ENCODE data around the gene AHRR.

Gene AHRR

DNA sequence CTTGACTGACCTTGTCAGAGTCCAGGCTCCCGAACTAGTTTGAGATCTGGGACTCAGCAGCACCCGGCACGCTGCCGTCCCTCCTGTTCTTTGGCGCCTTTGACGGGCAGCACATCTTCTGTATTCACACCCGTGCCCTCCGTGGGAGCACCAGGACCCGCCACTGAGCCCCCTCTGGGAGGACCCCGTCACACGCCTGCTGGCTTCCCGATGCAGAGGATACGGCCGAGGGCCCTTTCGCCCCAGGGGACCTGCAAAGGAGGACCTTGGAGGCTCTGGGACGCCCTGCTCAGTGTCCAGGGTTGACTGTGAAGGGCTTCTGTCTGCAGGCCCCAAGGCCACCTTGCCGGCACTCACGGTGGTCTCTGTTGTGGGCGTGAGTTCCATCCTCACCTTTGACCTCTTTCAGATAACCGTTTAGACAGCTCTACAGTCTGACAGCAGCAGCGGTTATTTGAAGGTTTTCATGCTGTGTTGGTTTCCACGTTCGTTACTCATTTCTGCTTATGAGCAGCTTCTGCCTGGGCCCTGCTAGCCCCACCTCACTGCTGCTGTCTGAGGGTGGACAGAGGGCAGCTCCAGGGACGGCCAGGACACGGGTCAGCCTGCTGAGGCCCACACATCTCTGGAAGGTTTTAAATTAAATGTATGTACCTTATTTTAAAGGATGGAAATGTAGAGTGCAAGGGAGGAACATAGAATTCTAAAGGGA is 108.9 kb downstream of the AHRR start:
- no peak for DNase-seq (ENCODE audit: low spot score)

DNA sequence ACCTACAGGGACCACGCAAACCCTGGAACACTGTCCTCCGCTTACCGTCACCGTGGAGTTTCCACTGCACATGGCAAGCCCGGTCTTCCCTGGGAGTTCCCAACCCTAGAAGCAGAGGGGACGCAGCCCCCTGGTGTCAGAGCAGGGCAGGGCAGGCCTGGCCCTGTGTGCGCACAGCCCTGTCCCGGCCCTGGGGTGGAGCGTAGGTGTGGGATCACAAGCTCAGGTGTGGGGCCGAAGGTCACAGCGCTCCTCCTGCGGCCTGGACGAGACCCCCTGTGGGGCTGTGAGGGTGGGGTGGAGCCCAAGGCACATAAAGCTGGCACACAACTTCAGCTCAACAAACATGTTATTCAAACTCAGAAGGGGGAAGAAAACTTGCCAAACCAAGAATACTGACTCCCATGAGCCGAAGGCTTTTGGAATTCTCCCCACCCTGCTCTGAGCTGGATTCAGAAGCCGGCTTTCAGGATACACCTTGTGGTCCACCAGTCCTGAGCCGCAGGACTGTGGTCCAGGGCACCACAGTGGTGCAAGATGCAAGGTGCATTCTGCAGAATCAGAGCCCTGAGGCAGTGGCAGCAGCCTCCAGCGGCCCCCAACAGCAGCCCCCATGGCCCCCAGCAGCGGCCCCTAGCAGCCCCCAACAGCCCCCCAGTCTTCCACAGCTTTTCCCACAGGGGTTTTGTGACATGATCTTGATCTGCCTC is 109.6 kb downstream of the AHRR start:
- DNase-seq (ENCODE audit: low spot score), result peak; percentile 74

DNA sequence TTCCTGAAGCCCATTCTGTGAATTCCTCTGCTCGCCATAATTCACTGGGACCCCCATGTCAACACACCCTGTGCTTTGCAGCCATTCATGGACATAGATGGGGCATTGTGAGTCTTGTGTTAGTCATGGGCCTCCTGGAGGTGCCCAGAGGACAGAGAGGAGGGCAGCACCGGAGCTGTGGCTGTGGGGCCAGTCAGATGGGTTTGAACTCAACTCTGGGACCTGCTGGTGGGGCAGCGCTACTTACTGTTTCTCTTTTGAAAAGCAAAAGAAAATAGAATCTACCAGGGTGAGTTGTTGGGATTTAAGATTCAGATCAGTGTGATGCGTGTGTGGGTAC is 110.2 kb downstream of the AHRR start:
- DNase-seq (ENCODE audit: low spot score), result no peak

DNA sequence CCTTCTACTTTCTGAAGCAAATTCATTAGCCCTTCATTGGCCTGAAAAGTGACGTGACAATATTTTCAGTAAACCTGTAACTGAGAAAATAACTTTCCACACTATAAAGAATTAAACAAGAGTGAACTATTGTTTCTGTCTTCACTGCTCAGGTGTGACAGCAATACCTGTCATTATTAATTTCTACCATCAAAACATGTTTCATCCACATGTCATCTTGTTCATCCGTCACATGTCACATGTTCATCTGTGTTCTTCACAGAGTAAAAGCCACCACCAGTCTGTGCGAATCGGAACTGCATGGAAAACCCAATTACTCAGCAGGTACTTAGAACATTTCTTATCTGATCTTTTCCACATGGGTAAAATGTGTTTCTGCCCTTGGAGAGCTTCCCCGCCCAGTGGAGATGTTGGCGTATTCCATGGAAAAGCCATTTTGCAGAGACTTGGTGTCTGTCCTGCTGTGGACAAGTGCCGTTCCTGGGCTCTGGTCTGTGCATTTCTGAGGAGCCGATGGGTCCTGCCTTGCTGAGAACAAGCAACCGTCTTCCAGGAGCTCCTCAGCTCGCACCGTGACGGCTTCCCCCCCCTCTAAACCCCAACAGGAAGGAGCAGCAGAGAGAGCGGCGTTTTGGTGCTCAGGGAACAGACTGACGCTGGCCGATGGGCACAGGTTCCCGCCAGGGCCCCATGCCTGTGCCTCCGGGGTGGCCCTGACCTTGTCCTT is 110.8 kb downstream of the AHRR start:
- DNase-seq (ENCODE audit: low spot score), result no peak

DNA sequence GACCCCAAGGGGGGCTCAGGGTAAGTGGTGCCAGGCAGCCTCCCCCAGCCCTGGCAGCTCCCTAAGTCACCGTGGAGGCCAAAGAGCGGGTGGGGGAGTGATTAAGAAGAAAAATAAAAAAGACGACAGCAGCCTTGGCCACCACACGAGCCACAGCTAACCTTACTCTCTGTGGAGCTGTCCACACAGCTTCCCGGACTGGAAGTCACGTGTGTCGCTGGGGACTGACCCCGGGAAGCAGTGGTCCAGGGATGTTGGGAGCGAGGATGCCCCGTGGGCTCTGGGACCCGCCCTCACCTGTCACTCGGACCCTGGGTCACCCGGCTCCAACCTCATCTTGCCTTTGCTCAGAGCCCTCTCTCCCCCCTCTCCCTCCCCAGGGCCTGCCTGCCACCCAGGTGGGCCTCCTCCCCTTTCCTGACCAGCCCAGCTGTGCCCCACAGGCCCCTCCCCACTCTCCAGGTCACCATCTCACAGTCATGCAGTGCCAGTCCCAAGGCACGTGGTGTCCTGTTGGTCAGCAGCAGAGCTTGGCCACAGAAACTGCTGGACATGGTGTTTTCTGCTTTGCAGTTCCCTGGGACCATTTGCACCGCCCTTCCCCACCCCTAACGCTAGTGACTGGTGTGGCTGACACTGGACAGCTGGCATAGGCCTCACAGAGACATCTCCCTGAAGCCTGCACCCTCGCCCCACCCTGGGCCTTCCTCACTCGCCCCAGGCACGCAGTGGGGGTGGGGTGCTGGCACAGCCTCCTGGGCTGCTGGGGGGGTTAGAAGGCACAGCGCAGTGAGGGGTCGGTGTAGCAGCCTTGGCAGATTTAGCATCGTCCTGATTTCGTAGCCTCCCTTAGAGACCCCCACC is 111.6 kb downstream of the AHRR start:
- DNase-seq (ENCODE audit: low spot score), result no peak

- no peak for DNase-seq (ENCODE audit: low spot score)
Measured at GRCh38 chr5:433836-434235, 112.3 kb downstream of the AHRR start.

DNA sequence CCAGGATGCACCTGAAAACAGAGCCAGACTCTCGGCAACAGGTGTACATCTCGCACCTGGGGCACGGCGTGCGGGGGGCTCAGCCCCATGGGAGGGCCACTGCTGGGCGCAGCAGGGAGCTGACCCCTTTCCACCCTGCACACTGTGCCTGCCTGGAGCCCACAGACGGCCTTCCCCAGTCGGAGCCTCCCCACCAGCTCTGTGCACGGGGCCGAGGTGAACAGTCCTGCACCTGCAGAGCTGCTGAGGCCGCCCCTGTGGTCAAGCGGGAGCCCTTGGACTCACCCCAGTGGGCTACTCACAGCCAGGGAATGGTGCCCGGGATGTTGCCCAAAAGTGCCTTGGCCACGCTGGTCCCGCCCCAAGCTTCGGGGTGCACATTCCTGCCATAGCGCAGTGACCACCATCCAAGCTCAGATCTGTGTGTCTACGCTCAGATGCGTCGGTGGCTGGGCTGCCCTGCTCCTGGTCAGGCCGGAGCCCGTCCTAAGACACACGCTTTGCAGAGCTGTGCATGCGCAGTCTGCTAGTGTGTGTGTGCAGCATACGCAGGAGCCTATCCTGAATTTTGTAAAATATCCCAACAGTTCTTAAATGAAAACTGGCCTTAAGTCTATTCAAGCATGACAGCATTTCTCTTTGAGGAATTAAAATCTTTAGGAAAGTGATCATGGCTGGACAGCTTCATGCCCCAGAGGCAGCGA is 113.1 kb downstream of the AHRR start:
- DNase-seq (ENCODE audit: low spot score), result no peak

DNA sequence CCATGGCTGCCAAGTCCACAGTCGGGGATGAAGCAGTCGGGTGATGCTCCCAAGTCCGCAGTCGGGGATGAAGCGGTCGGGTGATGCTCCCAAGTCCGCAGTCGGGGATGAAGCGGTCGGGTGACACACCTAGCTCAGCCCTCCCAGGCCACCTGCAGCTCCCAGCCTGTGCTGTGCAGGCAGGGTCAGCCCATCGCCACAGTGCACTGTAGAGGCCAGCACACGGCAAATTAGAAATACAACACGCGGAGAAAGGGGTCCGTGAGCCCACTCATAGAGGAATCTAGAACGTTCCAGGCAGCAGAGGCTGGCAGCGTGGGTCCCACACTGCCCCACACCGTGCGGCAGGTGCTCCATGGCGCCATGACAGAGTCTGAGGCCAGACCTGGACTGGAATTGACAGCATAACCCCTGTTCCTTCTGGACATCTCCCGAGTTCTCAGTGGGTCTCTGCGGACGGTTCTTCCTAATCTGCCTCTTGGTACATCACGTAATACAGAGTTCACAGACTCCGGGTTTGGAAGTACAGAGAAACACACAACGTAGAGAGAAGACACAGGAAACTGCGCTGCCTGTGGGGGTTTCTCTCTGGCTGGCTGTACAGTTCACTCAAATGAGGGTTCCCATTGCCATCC is 113.8 kb downstream of the AHRR start:
- DNase-seq (ENCODE audit: low spot score), result no peak

DNA sequence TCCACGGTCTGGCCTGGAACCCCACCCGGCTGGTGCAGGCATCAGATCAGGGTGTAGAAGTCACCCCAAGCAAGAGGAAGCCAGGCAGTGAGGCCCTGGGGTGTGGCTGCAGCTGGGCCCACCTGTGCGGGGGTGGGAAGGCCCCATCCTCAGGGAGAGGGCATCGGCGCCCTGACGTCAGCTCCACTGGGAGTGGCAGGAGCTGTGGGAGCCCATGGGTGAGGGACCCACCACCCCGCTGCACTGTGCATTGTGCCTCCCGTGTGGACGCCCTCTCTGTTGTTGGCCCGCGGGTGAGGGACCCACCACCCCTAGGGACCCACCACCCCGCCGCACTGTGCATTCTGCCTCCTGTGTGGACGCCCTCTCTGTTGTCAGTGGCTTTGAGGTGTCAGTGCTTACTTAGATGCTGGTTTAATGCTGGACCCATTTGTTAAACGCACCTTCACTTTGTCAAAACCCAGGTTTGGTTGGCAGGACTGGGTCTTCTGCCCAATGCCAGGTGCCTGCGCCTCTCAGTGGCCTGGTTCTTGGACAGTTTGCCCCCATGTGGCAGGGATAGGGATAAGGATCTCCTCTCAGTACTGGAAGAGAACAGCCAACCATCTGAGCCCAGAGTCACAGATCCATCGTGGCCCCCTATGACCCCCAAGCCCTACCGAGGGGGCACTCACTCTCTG is 114.6 kb downstream of the AHRR start:
- DNase-seq (ENCODE audit: low spot score), result peak; percentile 56

GRCh38 chr5:436641-436975 is 115.1 kb downstream of the AHRR start:
- no peak for DNase-seq (ENCODE audit: low spot score)

- DNase-seq (ENCODE audit: low spot score), result no peak
Measured at GRCh38 chr5:437281-437771, 115.8 kb downstream of the AHRR start.

DNA sequence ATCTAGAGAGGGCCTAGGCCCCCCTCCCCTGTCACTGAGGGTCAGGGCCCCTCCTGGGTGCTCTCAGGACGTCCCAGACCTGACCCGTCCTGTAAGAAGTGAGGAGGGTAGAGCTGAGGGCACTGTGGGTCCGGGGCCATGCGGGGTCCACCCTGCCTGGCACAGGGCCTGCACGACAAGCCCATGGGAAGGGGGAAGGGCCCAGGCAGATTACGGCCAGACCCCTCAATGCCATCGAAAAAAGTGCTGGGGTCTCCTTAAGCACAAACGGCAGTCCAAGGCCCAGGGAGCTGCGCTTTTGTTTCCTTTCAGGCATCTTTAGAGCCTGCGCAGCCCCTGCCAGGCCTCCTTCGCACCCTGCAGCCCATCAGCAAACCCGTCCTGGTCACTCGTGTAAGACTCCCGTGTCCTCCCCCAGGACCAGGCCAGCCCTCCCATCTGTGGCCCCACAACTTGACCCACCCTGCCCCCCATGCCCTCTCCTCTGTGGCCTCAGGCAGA is 117.0 kb downstream of the AHRR start:
- no peak for DNase-seq (ENCODE audit: low spot score)

GRCh38 chr5:439181-439580 is 117.7 kb downstream of the AHRR start:
- DNase-seq (ENCODE audit: low spot score), result no peak

DNA sequence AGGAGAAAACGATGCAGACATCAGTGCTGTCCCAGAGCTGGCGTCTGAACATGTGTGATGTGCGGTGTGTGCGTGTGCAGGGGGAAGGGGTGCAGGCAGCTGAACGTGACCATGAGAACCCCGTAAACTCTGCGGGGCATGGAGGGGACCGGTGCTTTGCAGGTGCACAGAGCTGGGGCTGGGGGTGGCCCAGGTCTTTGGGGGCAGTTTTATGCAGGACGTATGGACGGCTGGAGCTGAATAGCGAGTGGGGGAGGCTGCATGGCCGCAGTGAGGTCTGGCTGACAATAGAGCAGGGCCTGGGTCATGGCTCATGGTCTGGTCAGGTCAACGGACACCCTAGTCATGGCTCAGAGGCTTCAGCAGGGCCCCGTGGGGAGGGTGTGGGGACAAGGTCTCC is 118.1 kb downstream of the AHRR start:
- DNase-seq (ENCODE audit: low spot score), result no peak

- DNase-seq (ENCODE audit: low spot score), result no peak
Measured at GRCh38 chr5:440401-441201, 119.1 kb downstream of the AHRR start.

GRCh38 chr5:441996-442334 is 120.5 kb downstream of the AHRR start:
- no peak for DNase-seq (ENCODE audit: low spot score)

DNA sequence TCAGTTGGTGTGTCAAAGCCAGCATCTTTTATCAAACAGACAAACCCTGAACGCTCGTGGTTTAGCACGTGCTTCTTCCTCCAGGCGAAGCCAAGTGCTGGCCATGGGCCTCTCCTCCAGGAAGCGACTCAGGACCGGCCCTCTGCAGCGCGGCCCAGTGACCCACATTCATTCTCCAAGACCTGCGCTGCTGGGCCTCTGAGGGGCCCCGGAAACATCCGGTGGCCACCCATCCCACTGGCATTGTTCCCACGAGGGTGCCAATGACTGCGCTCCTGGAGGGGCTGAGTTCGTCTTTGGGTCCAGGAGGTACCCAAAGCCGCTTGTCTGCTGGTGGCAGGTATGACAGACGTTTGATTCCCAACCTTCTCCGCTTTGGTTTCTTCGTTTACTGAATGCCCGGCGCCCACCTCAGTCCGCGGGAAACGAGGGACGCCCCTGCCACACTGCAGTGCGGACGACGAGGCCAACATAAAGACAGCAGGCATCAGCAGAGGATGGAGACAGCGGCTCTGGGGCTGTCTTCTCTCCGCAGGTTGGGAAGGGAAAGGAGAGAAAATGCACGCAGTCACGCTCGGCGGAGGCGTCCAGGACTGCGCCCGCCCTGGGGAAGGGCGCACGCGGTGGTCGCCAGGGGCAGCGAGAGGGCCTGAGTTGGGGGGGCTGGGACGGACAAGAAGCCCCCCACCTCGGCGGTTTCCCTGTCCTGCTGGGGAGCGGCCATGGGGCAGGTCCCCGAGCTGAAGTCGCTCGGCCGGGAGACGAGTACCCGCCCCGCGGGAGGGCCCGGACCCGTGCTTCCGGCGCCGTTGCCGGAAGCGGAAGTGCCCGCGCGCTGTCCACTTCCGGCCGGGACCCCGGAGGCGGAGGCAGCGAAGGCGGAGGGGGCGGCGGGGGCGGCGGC is 121.1 kb downstream of the AHRR start, which contains the start of gene EXOC3:
EXOC3 (plus strand) TSS at position 842 of the 904 bp plus-strand sequence. CDS start 3,030 bp downstream, outside the sequence.
- peak; percentile 97 for DNase-seq (ENCODE audit: low spot score)
